Thyroid gland (tissue), 4 donors: ENCODE measurements around the gene BTG1.
"Not testable (repeated sequence)": the region's sequence is repeated elsewhere in the genome, so short reads cannot be mapped to it uniquely, and the experiment has no call there.

Experiments
- CTCF ChIP-seq, 6 experiments: fragments of 200-600 bp in 3 of 6; fragments of 450-650 bp in 3 of 6; sonication (generic) in 3 of 6; IDR thresholded peaks; one replicate each; pipeline ENCODE4 v1.5.1; 2016 to 2019; ENCODE audit warnings: antibody characterized with exemption in 6 of 6, mild to moderate bottlenecking in 2 of 6, inconsistent platforms in 1 of 6, moderate library complexity in 1 of 6
- POLR2A ChIP-seq, 2 donors: fragments of 450-650 bp; IDR thresholded peaks; one replicate each; pipeline ENCODE4 v1.6.1; 2017; ENCODE audit warnings: antibody characterized with exemption in 2 of 2, mild to moderate bottlenecking in 2 of 2, moderate library complexity in 1 of 2

GRCh38 chr12:92094301-92094700, 51.3 kb downstream of the BTG1 start:
- not testable (repeated sequence) for TF ChIP-seq POLR2A, CTCF (IDR thresholded peaks at IDR 0.05)
